Measurements from ENCODE around the gene CARMIL1.
"Not testable (repeated sequence)": the region's sequence is repeated elsewhere in the genome, so short reads cannot be mapped to it uniquely, and the experiment has no call there.

The CARMIL1 gene

GRCh38 chr6:25369036-25369432 is 89.9 kb downstream of the CARMIL1 start:
- H3K27ac ChIP-seq (ENCODE audit: low read depth, low read length, severe bottlenecking): no peak overlapping the region
- 88 to 98% methylated on average over 4 to 5 of the region's 6 CpGs for WGBS, 2 experiments (ENCODE audit: insufficient coverage in 2 of 2)

DNA sequence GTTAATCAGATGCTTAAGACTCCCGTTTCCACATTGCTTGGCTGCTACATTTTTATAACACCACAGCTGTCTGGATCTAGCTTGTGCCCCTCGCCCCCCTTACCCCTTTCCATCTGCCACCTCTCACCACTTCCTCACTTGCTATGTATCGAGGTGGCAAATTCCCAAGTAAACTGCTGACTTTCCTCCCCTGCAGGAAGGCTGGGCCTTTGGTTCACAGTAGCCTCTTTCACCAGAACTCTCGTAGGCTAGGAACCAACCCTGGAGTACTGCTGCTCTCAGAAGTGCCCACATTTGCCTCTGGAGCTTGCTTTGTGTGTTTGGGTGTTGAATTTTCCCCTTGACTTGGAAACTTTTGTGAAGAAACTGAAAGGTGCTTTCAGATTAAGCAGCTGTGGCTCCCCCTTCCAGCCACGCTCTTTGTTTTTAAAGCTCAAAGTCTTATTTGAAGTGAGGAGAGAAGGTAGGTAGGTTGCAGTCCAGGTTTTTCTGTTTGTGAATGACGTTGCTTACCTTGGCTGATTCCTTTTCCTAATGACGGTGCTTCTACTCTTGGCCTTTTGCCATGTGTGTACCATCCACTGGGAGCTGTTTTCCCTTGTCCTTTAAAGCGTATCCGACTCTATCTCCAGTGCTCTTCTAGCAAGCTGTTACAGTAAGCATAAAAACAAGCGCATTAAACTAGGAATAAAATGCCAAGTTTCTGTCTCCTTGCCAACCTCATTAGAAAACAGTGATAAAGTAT is 90.4 kb downstream of the CARMIL1 start:
- no peaks in the 10 kb centered on the region for H3K36me3 ChIP-seq (ENCODE audit: control insufficient read depth, insufficient read depth, low read length)
- H3K27ac ChIP-seq (ENCODE audit: low read depth, low read length, severe bottlenecking): no peak overlapping the region
- H3K9me3 ChIP-seq (ENCODE audit: control insufficient read depth, low read length): peaks cover 3% of the 10 kb centered on the region
- H3K4me3 ChIP-seq (ENCODE audit: extremely low read depth, insufficient read depth, low read length, poor library complexity, severe bottlenecking): no peak overlapping the region
- no peaks in the 10 kb centered on the region for H3K4me1 ChIP-seq (ENCODE audit: control insufficient read depth, insufficient read depth, low read length, poor library complexity, severe bottlenecking)
- 71 to 87% methylated on average over 6 of the region's 10 CpGs for WGBS, 2 experiments (ENCODE audit: insufficient coverage in 2 of 2)

More at GRCh38 chr6:25369036-25369432, 89.9 kb downstream of the CARMIL1 start:
- H3K4me3 ChIP-seq (ENCODE audit: extremely low read depth, insufficient read depth, low read length, poor library complexity, severe bottlenecking): no peak overlapping the region
- H3K4me1 ChIP-seq (ENCODE audit: control insufficient read depth, insufficient read depth, low read length, poor library complexity, severe bottlenecking): no peaks in the 10 kb centered on the region
- no peaks in the 10 kb centered on the region for H3K36me3 ChIP-seq (ENCODE audit: control insufficient read depth, insufficient read depth, low read length)
- no peaks in the 10 kb centered on the region for H3K9me3 ChIP-seq (ENCODE audit: control insufficient read depth, low read length)

GRCh38 chr6:25370178-25371036 is 91.2 kb downstream of the CARMIL1 start:
- Histone ChIP-seq H3K4me3 (ENCODE audit: extremely low read depth, insufficient read depth, low read length, poor library complexity, severe bottlenecking) (no peak overlapping the region), H3K36me3 (ENCODE audit: control insufficient read depth, insufficient read depth, low read length) (no peaks in the 10 kb centered on the region), H3K9me3 (ENCODE audit: control insufficient read depth, low read length) (peaks cover 3% of the 10 kb centered on the region), H3K27ac (ENCODE audit: low read depth, low read length, severe bottlenecking) (no peak overlapping the region), H3K4me1 (ENCODE audit: control insufficient read depth, insufficient read depth, low read length, poor library complexity, severe bottlenecking) (no peaks in the 10 kb centered on the region)
- 94 to 100% methylated on average over 3 to 5 of the region's 10 CpGs for WGBS, 2 experiments (ENCODE audit: insufficient coverage in 2 of 2)

GRCh38 chr6:25371037-25371347 is 91.8 kb downstream of the CARMIL1 start:
- Histone ChIP-seq H3K27ac (ENCODE audit: low read depth, low read length, severe bottlenecking) (no peak overlapping the region), H3K36me3 (ENCODE audit: control insufficient read depth, insufficient read depth, low read length) (no peaks in the 10 kb centered on the region), H3K9me3 (ENCODE audit: control insufficient read depth, low read length) (peaks cover 3% of the 10 kb centered on the region), H3K4me3 (ENCODE audit: extremely low read depth, insufficient read depth, low read length, poor library complexity, severe bottlenecking) (no peak overlapping the region), H3K4me1 (ENCODE audit: control insufficient read depth, insufficient read depth, low read length, poor library complexity, severe bottlenecking) (no peaks in the 10 kb centered on the region)
- WGBS, 2 experiments (ENCODE audit: insufficient coverage in 2 of 2): no CpG with 5 or more reads among the region's 2 CpGs

- H3K9me3 ChIP-seq (ENCODE audit: control insufficient read depth, low read length): peaks cover 3% of the 10 kb centered on the region
- no peaks in the 10 kb centered on the region for H3K4me1 ChIP-seq (ENCODE audit: control insufficient read depth, insufficient read depth, low read length, poor library complexity, severe bottlenecking)
- no peaks in the 10 kb centered on the region for H3K36me3 ChIP-seq (ENCODE audit: control insufficient read depth, insufficient read depth, low read length)
- WGBS, 2 experiments (ENCODE audit: insufficient coverage in 2 of 2): no CpG with 5 or more reads among the region's 1 CpG
- H3K27ac ChIP-seq (ENCODE audit: low read depth, low read length, severe bottlenecking): no peak overlapping the region
- H3K4me3 ChIP-seq (ENCODE audit: extremely low read depth, insufficient read depth, low read length, poor library complexity, severe bottlenecking): no peak overlapping the region
These were observed 96.0 kb downstream of the CARMIL1 start for GRCh38 chr6:25375125-25375524.

DNA sequence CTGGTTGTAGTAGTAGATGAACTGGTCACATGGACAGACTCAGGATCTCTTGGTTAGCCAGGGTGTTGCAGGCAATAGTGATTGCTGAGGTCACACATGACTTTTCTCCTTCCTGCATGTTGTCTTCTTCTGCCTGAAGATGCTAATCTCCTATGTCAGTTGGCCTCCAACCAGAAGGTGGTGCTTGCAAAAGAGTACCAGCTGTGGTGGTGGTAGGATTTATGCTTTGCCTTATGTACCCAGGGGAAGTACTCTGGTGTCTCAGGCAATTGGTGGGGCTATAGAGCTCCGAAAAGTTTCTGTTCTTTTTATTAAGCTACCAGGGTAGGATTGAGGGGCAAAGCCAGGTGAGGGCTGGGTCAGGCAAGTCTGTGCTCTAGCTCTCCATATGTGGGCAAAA is 98.5 kb downstream of the CARMIL1 start:
- Histone ChIP-seq H3K9me3 (ENCODE audit: control insufficient read depth, low read length) (peaks cover 3% of the 10 kb centered on the region), H3K36me3 (ENCODE audit: control insufficient read depth, insufficient read depth, low read length) (no peaks in the 10 kb centered on the region), H3K27ac (ENCODE audit: low read depth, low read length, severe bottlenecking) (no peak overlapping the region), H3K4me1 (ENCODE audit: control insufficient read depth, insufficient read depth, low read length, poor library complexity, severe bottlenecking) (no peaks in the 10 kb centered on the region), H3K4me3 (ENCODE audit: extremely low read depth, insufficient read depth, low read length, poor library complexity, severe bottlenecking) (no peak overlapping the region)
- 100% methylated on average over 1 of the region's 1 CpG; no CpG with 5 or more reads in 1 of the 2 experiments for WGBS, 2 experiments (ENCODE audit: insufficient coverage in 2 of 2)

DNA sequence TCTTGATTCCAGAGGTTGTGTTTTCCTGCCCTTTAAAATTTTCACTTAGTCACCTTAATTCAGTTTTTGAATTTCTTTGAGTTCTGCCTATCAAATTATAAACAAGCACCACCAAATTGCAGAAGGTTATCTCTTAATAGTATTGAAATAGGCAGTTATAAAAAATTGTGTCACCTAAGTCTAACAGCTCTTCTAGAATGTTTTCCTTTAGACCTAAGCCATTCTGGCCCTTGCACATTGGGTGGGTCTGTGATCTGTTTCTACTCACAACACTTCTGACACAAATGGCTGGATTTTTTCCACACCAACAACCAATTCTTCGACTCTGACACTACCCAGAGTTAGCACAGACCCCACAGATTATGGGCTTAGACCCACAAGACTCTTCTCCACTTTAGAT is 101.9 kb downstream of the CARMIL1 start:
- H3K4me3 ChIP-seq (ENCODE audit: extremely low read depth, insufficient read depth, low read length, poor library complexity, severe bottlenecking): no peak overlapping the region
- H3K4me1 ChIP-seq (ENCODE audit: control insufficient read depth, insufficient read depth, low read length, poor library complexity, severe bottlenecking): no peaks in the 10 kb centered on the region
- H3K27ac ChIP-seq (ENCODE audit: low read depth, low read length, severe bottlenecking): no peak overlapping the region
- no peaks in the 10 kb centered on the region for H3K36me3 ChIP-seq (ENCODE audit: control insufficient read depth, insufficient read depth, low read length)
- H3K9me3 ChIP-seq (ENCODE audit: control insufficient read depth, low read length): no peaks in the 10 kb centered on the region
- 71 to 86% methylated on average over 1 of the region's 1 CpG for WGBS, 2 experiments (ENCODE audit: insufficient coverage in 2 of 2)

DNA sequence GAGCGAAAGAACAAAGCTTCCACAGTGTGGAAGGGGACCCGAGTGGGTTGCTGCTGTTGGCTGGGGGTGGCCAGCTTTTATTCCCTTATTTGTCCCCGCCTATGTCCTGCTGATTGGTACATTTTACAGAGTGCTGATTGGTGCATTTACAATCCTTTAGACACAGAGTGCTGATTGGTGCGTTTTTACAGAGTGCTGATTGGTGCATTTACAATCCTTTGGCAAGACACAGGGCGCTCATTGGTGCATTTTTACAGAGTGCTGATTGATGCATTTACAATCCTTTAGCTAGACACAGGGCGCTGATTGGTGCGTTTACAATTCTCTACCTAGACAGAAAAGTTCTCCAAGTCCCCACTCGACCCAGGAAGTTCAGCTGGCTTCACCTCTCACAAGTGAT is 103.3 kb downstream of the CARMIL1 start:
- not testable (repeated sequence) for H3K27ac ChIP-seq (ENCODE audit: low read depth, low read length, severe bottlenecking); H3K4me3 ChIP-seq (ENCODE audit: extremely low read depth, insufficient read depth, low read length, poor library complexity, severe bottlenecking); H3K9me3 ChIP-seq (ENCODE audit: control insufficient read depth, low read length); H3K36me3 ChIP-seq (ENCODE audit: control insufficient read depth, insufficient read depth, low read length); H3K4me1 ChIP-seq (ENCODE audit: control insufficient read depth, insufficient read depth, low read length, poor library complexity, severe bottlenecking)
- WGBS, 2 experiments (ENCODE audit: insufficient coverage in 2 of 2): 95 to 96% methylated on average over 8 of the region's 8 CpGs

DNA sequence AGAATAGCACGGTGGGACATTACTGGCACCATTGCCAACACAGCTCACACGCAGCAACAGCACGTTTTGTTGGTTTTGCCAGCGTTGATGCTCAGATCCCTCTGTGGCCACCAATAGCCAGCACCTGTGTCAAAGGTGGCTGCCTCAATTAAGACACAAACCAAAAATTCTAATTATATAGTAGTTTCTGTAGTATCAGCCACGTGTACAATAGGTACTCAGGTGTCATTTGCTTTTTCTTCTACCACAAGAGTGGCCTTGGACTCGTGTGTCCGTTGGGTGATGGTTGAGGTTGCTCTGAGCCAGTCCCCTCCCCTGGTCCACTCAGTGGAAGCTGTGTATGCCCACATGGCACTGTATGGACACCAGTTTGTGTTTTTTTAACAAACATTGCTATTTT is 105.1 kb downstream of the CARMIL1 start:
- no peak overlapping the region for H3K4me3 ChIP-seq (ENCODE audit: extremely low read depth, insufficient read depth, low read length, poor library complexity, severe bottlenecking)
- no peaks in the 10 kb centered on the region for H3K4me1 ChIP-seq (ENCODE audit: control insufficient read depth, insufficient read depth, low read length, poor library complexity, severe bottlenecking)
- 88% methylated on average over 6 of the region's 7 CpGs for WGBS, 2 experiments (ENCODE audit: insufficient coverage in 2 of 2)
- H3K9me3 ChIP-seq (ENCODE audit: control insufficient read depth, low read length): no peaks in the 10 kb centered on the region
- H3K36me3 ChIP-seq (ENCODE audit: control insufficient read depth, insufficient read depth, low read length): no peaks in the 10 kb centered on the region
- no peak overlapping the region for H3K27ac ChIP-seq (ENCODE audit: low read depth, low read length, severe bottlenecking)

- no peaks in the 10 kb centered on the region for H3K9me3 ChIP-seq (ENCODE audit: control insufficient read depth, low read length)
- no peaks in the 10 kb centered on the region for H3K36me3 ChIP-seq (ENCODE audit: control insufficient read depth, insufficient read depth, low read length)
- H3K27ac ChIP-seq (ENCODE audit: low read depth, low read length, severe bottlenecking): no peak overlapping the region
- WGBS, 2 experiments (ENCODE audit: insufficient coverage in 2 of 2): 93 to 96% methylated on average over 3 to 4 of the region's 5 CpGs
- no peaks in the 10 kb centered on the region for H3K4me1 ChIP-seq (ENCODE audit: control insufficient read depth, insufficient read depth, low read length, poor library complexity, severe bottlenecking)
- H3K4me3 ChIP-seq (ENCODE audit: extremely low read depth, insufficient read depth, low read length, poor library complexity, severe bottlenecking): no peak overlapping the region
These were observed 105.8 kb downstream of the CARMIL1 start for GRCh38 chr6:25384967-25385366.

DNA sequence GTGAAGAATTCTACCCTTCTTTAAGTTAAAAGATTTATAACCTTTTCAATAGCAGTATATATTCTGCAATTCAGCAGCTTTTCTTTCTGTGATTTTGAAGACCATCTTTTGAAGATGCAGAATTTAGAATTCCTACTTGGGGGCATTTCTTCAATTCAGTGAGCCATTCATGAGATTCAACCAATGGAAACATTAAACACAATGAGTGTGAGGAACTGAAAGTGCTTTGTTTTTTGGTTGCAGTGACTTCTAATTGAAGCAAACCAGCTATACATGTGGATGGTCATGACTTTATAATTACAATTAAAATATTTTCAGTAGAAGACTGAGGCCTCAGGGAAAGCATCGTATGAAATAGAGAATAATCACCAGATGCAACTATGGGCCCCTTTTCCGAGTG is 108.3 kb downstream of the CARMIL1 start:
- Histone ChIP-seq H3K9me3 (ENCODE audit: control insufficient read depth, low read length) (no peaks in the 10 kb centered on the region), H3K4me1 (ENCODE audit: control insufficient read depth, insufficient read depth, low read length, poor library complexity, severe bottlenecking) (no peaks in the 10 kb centered on the region), H3K4me3 (ENCODE audit: extremely low read depth, insufficient read depth, low read length, poor library complexity, severe bottlenecking) (no peak overlapping the region), H3K27ac (ENCODE audit: low read depth, low read length, severe bottlenecking) (no peak overlapping the region), H3K36me3 (ENCODE audit: control insufficient read depth, insufficient read depth, low read length) (no peaks in the 10 kb centered on the region)
- WGBS, 2 experiments (ENCODE audit: insufficient coverage in 2 of 2): 94 to 100% methylated on average over 1 to 2 of the region's 2 CpGs
